Lower leg skin (tissue), 3 donors: ENCODE data around the gene CACNA1H.

Experiments used
- CTCF ChIP-seq, 3 donors: fragments of 450-650 bp; IDR thresholded peaks; one replicate each; pipeline ENCODE4 v1.5.1; 2016; ENCODE audit warnings: antibody characterized with exemption in 3 of 3, mild to moderate bottlenecking in 3 of 3, moderate library complexity in 2 of 3
- POLR2A ChIP-seq, 2 donors: fragments of 450-650 bp; IDR thresholded peaks; one replicate each; pipeline ENCODE4 v1.6.1; 2016 to 2017; ENCODE audit warnings: antibody characterized with exemption in 2 of 2, mild to moderate bottlenecking in 1 of 2, moderate library complexity in 1 of 2

DNA sequence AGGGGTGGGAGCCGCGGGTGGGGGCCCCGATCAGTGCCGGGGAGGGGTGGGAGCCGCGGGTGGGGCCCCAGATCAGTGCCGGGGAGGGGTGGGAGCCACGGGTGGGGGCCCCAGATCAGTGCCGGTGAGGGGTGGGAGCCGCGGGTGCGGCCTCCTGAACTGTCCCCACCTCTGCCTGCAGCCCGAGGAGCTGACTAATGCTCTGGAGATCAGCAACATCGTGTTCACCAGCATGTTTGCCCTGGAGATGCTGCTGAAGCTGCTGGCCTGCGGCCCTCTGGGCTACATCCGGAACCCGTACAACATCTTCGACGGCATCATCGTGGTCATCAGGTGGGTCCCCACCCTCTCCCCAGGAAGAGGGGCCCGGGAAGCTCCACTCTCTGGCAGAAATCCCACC, 52.0 kb downstream of the CACNA1H start:
- TF ChIP-seq CTCF (IDR thresholded peaks at IDR 0.05): no peak
- TF ChIP-seq POLR2A (IDR thresholded peaks at IDR 0.05): no peak
